K562 (cell line): ENCODE measurements around the gene MRPL58. TPM values are rescaled to one million over a fixed set of nuclear protein-coding genes. Genes with fewer than 3 reads are reported as not detected.

Experiments
- CCNT2 ChIP-seq: IDR thresholded peaks from 2 replicates; pipeline ENCODE4 v1.6.1; 2011; ENCODE audit warnings: borderline replicate concordance, low read depth, mild to moderate bottlenecking, moderate library complexity, mixed read lengths, low read length; ENCODE audit not compliant: insufficient read length; ENCODE audit errors: extremely low read depth
- CHD2 ChIP-seq: IDR thresholded peaks from 2 replicates; pipeline ENCODE4 v1.6.1; 2011; ENCODE audit warnings: low read depth, low read length
- ELF2 ChIP-seq: fragments of 250-450 bp; sonication (Bioruptor Pico); IDR thresholded peaks from 2 replicates; pipeline ENCODE4 v1.5.0; 2021; ENCODE audit warnings: mild to moderate bottlenecking
- EZH2 ChIP-seq: IDR thresholded peaks from 2 replicates; pipeline ENCODE4 v1.6.1; 2012; ENCODE audit warnings: low read depth, mild to moderate bottlenecking, inconsistent platforms, low read length, borderline replicate concordance
- JUND ChIP-seq, 2 experiments: IDR thresholded peaks; 2 replicates in 1 of 2; 3 replicates in 1 of 2; pipeline ENCODE4 v1.6.1; 2011; ENCODE audit warnings: borderline replicate concordance in 2 of 2, low read depth in 2 of 2, low read length in 2 of 2, improper control_type of control experiment in 1 of 2, missing biosample characterization in 1 of 2, missing genetic modification characterization in 1 of 2, missing genetic modification reagents in 1 of 2
- PHTF2 ChIP-seq: fragments of 250-450 bp; sonication (Bioruptor Pico); IDR thresholded peaks from 2 replicates; pipeline ENCODE4 v1.5.0; 2021; ENCODE audit warnings: mild to moderate bottlenecking
- TCF7 ChIP-seq: sonication (generic); IDR thresholded peaks from 2 replicates; pipeline ENCODE4 v1.6.1; 2016; ENCODE audit warnings: antibody characterized with exemption, borderline replicate concordance
- polyA plus RNA-seq, 8 experiments: library from polyadenylated mRNA; depleted of rRNA in 4 of 8; stranded (reverse) in 5 of 8; unstranded in 3 of 8; fragments of >200 nt; fragmentation: Nextera tagmentation in 2 of 8; fragmentation: Illumina TruSeq in 1 of 8; extraction: Ambion mirVana in 2 of 8; extraction: Trizol in 1 of 8; gene quantifications; 2 replicates each; pipeline versions ENCODE4 v1.2.1 to v1.2.3, GENCODE V29; 2011 to 2014; ENCODE audit warnings: inconsistent platforms in 1 of 8, missing spikeins in 1 of 8
- total RNA-seq, 7 experiments: library from RNA; depleted of rRNA in 6 of 7; stranded (reverse); fragments of >200 nt in 6 of 7; fragmentation: Illumina TruSeq in 2 of 7; extraction: Trizol in 2 of 7; gene quantifications; 2 replicates each; pipeline versions ENCODE4 v1.2.1 to v1.2.3, GENCODE V29; 2011 to 2021; ENCODE audit warnings: low replicate concordance in 1 of 7
- TF ChIP-seq, protein P1 (sequence below), 2 experiments: fragments of 200-800 bp in 1 of 2; sonication (Bioruptor generic) in 1 of 2; sonication (generic) in 1 of 2; formaldehyde crosslinking in 1 of 2; IDR thresholded peaks in 1 of 2; conservative IDR thresholded peaks in 1 of 2; 2 replicates each; pipeline versions ENCODE4 v1.5.0 to v1.6.1; 2016 to 2020; ENCODE audit warnings: missing compliant biosample characterization in 1 of 2, missing genetic modification characterization in 1 of 2, missing genetic modification reagents in 1 of 2
- TF ChIP-seq, protein P2 (sequence below): fragments of 450-650 bp; IDR thresholded peaks from 2 replicates; pipeline ENCODE4 v1.6.1; 2016; ENCODE audit warnings: missing biosample characterization, missing genetic modification characterization
- TF ChIP-seq, protein P3 (sequence below): fragments of 250-450 bp; sonication (Bioruptor Pico); IDR thresholded peaks from 2 replicates; pipeline ENCODE4 v1.4.0; 2020; ENCODE audit warnings: mild to moderate bottlenecking, moderate library complexity
- TF ChIP-seq, protein P4 (sequence below), 2 experiments: fragments of 450-650 bp; IDR thresholded peaks; 2 replicates each; pipeline ENCODE4 v1.6.1; 2016; ENCODE audit warnings: mild to moderate bottlenecking in 2 of 2, borderline replicate concordance in 1 of 2, low read depth in 1 of 2, moderate library complexity in 1 of 2

Gene MRPL58
- total and polyA plus RNA-seq, 9 of the 15 experiments (the other 6 are each of a cell fraction or from before 2014, with no cell fraction given) = 30.8 to 107 (median 72.4) TPM

DNA sequence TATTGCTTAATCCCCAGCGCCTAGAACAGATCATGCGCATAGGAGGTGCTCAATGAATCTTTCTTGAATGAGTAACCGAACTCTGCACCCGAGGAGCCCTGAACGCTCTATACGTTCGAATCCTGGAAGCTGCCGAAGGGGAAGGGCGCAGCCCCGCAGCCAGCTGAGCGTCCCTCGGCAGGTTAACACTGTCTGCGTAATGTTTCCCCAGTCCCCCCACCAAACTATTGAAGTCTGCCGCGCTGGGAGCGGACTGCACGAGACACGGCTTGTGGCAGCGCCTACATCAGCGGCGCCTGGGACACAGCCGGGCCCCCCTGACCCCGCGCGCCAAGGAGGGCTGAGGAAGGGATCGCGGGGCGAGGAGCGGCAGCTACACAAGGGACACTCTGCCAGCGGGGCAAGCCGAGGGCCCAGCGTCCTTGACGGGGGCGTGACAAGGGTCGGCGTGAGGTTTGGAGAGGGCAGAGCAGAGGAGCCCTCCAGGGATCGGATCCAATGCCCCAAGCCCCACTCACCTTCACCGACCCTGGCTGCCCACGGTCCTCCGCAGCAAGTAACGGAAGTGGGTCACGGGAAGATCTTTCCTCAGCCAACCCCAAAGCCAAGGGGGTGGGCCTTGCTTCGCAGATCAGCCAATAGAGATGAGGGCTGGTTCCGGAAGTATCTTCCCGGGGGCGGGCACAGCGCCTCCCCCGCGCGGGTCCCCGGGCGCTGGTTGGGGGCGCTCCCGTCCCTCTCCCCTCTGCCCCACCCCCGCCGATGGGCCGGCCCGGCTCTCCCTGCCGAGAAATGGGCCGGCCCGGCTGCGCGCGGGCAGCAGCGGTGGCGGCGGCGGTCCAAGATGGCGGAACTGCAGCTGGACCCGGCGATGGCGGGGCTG, 34.2 kb downstream of the MRPL58 start, which contains the start of the genes ATP5PD and KCTD2 (continued):
- no peak for TF ChIP-seq TCF7
- TF ChIP-seq, protein P1, sequence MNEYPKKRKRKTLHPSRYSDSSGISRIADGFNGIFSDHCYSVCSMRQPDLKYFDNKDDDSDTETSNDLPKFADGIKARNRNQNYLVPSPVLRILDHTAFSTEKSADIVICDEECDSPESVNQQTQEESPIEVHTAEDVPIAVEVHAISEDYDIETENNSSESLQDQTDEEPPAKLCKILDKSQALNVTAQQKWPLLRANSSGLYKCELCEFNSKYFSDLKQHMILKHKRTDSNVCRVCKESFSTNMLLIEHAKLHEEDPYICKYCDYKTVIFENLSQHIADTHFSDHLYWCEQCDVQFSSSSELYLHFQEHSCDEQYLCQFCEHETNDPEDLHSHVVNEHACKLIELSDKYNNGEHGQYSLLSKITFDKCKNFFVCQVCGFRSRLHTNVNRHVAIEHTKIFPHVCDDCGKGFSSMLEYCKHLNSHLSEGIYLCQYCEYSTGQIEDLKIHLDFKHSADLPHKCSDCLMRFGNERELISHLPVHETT (CRISPR knock-in tag; conservative IDR thresholded peaks at IDR 0.05 in 1 of 2, IDR thresholded peaks at IDR 0.05 in 1 of 2) = peak in 1 of 2 experiments; percentile 91; a peak in 2 of 4 replicates
- TF ChIP-seq, protein P2, sequence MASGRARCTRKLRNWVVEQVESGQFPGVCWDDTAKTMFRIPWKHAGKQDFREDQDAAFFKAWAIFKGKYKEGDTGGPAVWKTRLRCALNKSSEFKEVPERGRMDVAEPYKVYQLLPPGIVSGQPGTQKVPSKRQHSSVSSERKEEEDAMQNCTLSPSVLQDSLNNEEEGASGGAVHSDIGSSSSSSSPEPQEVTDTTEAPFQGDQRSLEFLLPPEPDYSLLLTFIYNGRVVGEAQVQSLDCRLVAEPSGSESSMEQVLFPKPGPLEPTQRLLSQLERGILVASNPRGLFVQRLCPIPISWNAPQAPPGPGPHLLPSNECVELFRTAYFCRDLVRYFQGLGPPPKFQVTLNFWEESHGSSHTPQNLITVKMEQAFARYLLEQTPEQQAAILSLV = no peak
- TF ChIP-seq ELF2 (CRISPR knock-in tag) = peak; percentile 86
- peak; percentile 92 for TF ChIP-seq JUND (IDR thresholded peaks at IDR 0.05; ENCODE audit: borderline replicate concordance, low read depth, low read length)
- TF ChIP-seq JUND (tag; IDR thresholded peaks at IDR 0.05; ENCODE audit: borderline replicate concordance, low read depth, low read length) = no peak
- TF ChIP-seq, protein P3, sequence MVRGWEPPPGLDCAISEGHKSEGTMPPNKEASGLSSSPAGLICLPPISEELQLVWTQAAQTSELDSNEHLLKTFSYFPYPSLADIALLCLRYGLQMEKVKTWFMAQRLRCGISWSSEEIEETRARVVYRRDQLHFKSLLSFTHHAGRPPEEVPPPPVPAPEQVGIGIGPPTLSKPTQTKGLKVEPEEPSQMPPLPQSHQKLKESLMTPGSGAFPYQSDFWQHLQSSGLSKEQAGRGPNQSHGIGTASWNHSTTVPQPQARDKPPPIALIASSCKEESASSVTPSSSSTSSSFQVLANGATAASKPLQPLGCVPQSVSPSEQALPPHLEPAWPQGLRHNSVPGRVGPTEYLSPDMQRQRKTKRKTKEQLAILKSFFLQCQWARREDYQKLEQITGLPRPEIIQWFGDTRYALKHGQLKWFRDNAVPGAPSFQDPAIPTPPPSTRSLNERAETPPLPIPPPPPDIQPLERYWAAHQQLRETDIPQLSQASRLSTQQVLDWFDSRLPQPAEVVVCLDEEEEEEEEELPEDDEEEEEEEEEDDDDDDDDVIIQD (CRISPR knock-in tag) = no peak
- TF ChIP-seq, protein P4, sequence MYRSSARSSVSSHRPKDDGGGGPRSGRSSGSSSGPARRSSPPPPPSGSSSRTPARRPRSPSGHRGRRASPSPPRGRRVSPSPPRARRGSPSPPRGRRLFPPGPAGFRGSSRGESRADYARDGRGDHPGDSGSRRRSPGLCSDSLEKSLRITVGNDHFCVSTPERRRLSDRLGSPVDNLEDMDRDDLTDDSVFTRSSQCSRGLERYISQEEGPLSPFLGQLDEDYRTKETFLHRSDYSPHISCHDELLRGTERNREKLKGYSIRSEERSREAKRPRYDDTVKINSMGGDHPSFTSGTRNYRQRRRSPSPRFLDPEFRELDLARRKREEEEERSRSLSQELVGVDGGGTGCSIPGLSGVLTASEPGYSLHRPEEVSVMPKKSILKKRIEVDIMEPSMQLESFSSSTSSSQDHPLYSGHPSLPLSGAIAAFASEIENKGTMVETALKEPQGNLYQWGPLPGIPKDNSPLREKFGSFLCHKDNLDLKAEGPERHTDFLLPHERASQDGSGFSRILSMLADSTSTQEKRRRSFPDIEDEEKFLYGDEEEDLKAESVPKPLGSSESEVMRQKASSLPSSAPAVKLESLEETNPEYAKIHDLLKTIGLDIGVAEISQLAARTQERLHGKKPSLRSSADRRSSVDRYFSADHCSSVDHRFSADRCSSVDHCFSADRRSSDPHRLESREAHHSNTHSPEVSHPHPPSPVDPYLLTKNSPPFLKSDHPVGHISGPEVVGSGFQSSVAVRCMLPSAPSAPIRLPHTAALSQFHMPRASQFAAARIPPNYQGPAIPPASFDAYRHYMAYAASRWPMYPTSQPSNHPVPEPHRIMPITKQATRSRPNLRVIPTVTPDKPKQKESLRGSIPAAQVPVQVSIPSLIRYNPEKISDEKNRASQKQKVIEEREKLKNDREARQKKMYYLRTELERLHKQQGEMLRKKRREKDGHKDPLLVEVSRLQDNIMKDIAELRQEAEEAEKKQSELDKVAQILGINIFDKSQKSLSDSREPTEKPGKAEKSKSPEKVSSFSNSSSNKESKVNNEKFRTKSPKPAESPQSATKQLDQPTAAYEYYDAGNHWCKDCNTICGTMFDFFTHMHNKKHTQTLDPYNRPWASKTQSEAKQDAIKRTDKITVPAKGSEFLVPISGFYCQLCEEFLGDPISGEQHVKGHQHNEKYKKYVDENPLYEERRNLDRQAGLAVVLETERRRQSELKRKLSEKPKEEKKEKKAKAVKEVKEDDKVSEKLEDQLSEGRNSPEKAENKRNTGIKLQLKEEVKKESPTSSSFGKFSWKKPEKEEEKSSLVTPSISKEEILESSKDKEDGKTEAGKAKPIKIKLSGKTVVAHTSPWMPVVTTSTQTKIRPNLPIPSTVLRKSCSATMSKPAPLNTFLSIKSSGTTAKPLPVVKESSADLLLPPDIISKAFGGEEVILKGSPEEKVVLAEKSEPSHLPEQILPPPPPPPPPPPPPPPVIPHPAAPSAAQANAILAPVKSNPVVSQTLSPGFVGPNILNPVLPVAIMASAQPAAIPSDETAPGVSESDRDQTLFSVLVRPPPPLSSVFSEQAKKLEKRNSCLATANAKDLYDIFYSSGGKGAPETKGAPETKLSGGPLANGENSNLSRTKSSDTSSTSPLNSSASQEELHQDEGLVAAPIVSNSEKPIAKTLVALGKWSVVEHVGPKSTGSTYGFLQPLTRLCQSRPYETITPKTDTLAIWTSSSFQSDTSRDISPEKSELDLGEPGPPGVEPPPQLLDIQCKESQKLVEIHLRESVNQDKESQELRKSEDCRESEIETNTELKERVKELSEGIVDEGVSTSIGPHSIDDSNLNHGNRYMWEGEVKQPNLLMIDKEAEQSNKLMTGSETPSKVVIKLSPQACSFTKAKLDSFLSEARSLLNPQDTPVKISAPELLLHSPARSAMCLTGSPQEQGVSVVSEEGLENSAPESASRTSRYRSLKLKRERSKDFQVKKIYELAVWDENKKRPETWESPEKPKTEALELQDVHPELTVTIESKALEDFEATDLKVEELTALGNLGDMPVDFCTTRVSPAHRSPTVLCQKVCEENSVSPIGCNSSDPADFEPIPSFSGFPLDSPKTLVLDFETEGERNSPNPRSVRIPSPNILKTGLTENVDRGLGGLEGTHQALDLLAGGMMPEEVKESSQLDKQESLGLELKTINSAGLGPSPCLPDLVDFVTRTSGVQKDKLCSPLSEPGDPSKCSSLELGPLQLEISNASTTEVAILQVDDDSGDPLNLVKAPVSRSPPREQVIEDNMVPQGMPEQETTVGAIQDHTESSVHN (IDR thresholded peaks at IDR 0.05; ENCODE audit: borderline replicate concordance in 1 of 2, low read depth in 1 of 2) = no peak
- TF ChIP-seq CCNT2 = peak; percentile 39
- peak; percentile 86 for TF ChIP-seq CHD2
- TF ChIP-seq EZH2 = no peak
- TF ChIP-seq PHTF2 (CRISPR knock-in tag) = no peak
